CD4-positive, CD25-positive, alpha-beta regulatory T cell (primary cell): ENCODE data around the gene NPC1L1. TPM values are rescaled to one million over a fixed set of nuclear protein-coding genes. Genes with fewer than 3 reads are reported as not detected.
"Not testable (repeated sequence)": the region's sequence is repeated elsewhere in the genome, so short reads cannot be mapped to it uniquely, and the experiment has no call there.

ENCODE experiments used
- ATAC-seq, 2 donors: fragments of 150-1000 bp; cut with Tn5 transposase; one replicate each; pipeline ENCODE4 v1.10.0; 2021; ENCODE audit warnings: low read depth in 2 of 2, moderate number of reproducible peaks in 2 of 2, moderate library complexity in 1 of 2
- DNase-seq, 3 donors: peaks; one replicate each; pipeline versions ENCODE4 v3.0.0 to v3.0.0-alpha.2; 2012 to 2022; ENCODE audit warnings: mixed read lengths in 1 of 3
- H3K27ac ChIP-seq: one replicate; pipeline ENCODE4 v1.7.0; 2013; ENCODE audit warnings: mild to moderate bottlenecking, low read length; ENCODE audit not compliant: insufficient read depth, poor library complexity, severe bottlenecking
- H3K27me3 ChIP-seq: one replicate; pipeline ENCODE4 v1.7.0; 2013; ENCODE audit warnings: low read length; ENCODE audit not compliant: control insufficient read depth, insufficient read depth
- H3K36me3 ChIP-seq: one replicate; pipeline ENCODE4 v1.7.0; 2013; ENCODE audit warnings: mild to moderate bottlenecking, low read length, moderate library complexity; ENCODE audit not compliant: control insufficient read depth, insufficient read depth
- H3K4me1 ChIP-seq: 2 replicates; pipeline ENCODE4 v1.7.0; 2013; ENCODE audit warnings: mild to moderate bottlenecking, low read length; ENCODE audit not compliant: insufficient read depth, control insufficient read depth, poor library complexity, severe bottlenecking
- H3K4me3 ChIP-seq: one replicate; pipeline ENCODE4 v1.7.0; 2013; ENCODE audit warnings: low read depth, mild to moderate bottlenecking, low read length, moderate library complexity
- H3K9me3 ChIP-seq, 2 experiments: 1 replicate in 1 of 2; 2 replicates in 1 of 2; pipeline ENCODE4 v1.7.0; 2013; ENCODE audit warnings: low read length in 2 of 2, mild to moderate bottlenecking in 1 of 2, moderate library complexity in 1 of 2; ENCODE audit not compliant: control insufficient read depth in 2 of 2
- H3K27ac Mint-ChIP-seq, 3 donors: one replicate each; pipeline ENCODE4 v1.8.0; 2020 to 2022; ENCODE audit warnings: mild to moderate bottlenecking in 3 of 3, mixed read lengths in 3 of 3, moderate library complexity in 2 of 3
- H3K27me3 Mint-ChIP-seq: one replicate; pipeline ENCODE4 v1.8.0; 2022; ENCODE audit warnings: mild to moderate bottlenecking, mixed read lengths
- H3K36me3 Mint-ChIP-seq: one replicate; pipeline ENCODE4 v1.8.0; 2020; ENCODE audit warnings: mixed read lengths
- H3K4me1 Mint-ChIP-seq, 4 donors: one replicate each; pipeline ENCODE4 v1.8.0; 2020 to 2022; ENCODE audit warnings: mixed read lengths in 4 of 4, mild to moderate bottlenecking in 1 of 4
- H3K4me3 Mint-ChIP-seq, 4 donors: one replicate each; pipeline ENCODE4 v1.8.0; 2020 to 2022; ENCODE audit warnings: mild to moderate bottlenecking in 4 of 4, mixed read lengths in 4 of 4, moderate library complexity in 3 of 4
- H3K9me3 Mint-ChIP-seq, 7 donors: one replicate each; pipeline ENCODE4 v1.8.0; 2020 to 2022; ENCODE audit warnings: mixed read lengths in 7 of 7, mild to moderate bottlenecking in 3 of 7, moderate library complexity in 2 of 7
- polyA plus RNA-seq, 4 donors: library from polyadenylated mRNA; unstranded; fragments of 300-500 nt; fragmentation: Illumina TruSeq; gene quantifications; one replicate each; pipeline ENCODE4 v1.2.3, GENCODE V29; 2021
- total RNA-seq: library from RNA; stranded (reverse); gene quantifications from one replicate; pipeline ENCODE4 v1.2.3, GENCODE V29; 2022

NPC1L1 gene
- total and polyA plus RNA-seq, 5 donors from 2014 or later: 0.10 to 0.18 TPM; not detected in 3

- not testable (repeated sequence) for H3K27me3 Mint-ChIP-seq, H3K4me1 ChIP-seq, H3K4me3 ChIP-seq, H3K9me3 Mint-ChIP-seq, H3K27me3 ChIP-seq, H3K4me3 Mint-ChIP-seq, H3K27ac Mint-ChIP-seq, ATAC-seq, H3K9me3 ChIP-seq, H3K27ac ChIP-seq, DNase-seq
- H3K36me3 Mint-ChIP-seq: peaks cover 12% of the 10 kb centered on the region
- peaks cover 0 to 14% (median 9%) of the 10 kb centered on the region in 4 donors for H3K4me1 Mint-ChIP-seq
- H3K36me3 ChIP-seq: peaks cover 25% of the 10 kb centered on the region
Observed at GRCh38 chr7:44562622-44562962, 21.5 kb upstream of the NPC1L1 start.

DNA sequence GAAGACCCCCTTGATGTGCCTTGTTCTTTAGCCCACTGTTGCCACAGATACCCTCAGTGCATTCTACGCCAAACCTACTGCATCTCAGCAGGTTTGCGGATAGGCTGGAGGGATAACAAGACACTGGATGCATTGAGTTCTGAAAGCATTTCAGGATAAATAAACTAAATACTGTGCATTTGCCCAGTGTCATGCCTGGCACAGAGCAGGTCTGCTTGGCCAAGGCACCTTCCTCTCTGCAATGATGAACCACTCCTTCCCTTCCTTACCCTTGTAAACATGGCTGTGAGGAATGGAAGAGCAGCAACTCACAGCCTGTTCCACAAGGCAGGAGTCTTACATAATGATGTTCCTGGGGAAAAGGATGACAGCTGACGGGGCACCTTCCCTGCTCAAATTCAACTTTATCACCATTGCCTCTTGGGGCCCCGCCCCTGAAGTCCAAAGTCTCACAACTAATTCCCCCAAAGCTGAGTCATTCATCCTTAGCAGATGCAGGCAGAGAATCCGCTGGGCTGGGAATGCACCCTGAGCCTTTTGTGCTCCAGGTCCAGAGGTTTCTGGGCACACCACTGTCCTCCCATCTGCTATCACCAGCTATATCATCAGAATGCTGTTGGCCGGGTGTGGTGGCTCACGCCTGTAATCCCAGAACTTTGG is 21.0 kb upstream of the NPC1L1 start:
- Histone ChIP-seq H3K4me1 (no peaks in the 10 kb centered on the region), H3K36me3 (peaks cover 20% of the 10 kb centered on the region), H3K9me3 (no peaks in the 10 kb centered on the region), H3K27me3 (no peaks in the 10 kb centered on the region), H3K4me3 (no peak overlapping the region), H3K27ac (no peak overlapping the region)
- Mint-ChIP-seq H3K27ac (no peak overlapping the region), H3K4me3 (no peak overlapping the region), H3K27me3 (peaks cover 4% of the 10 kb centered on the region), H3K4me1 (peaks cover 0 to 9% (median 7%) of the 10 kb centered on the region in 4 donors), H3K9me3 (no peaks in the 10 kb centered on the region), H3K36me3 (peaks cover 7% of the 10 kb centered on the region)
- ATAC-seq (no peak), DNase-seq (no peak)

- H3K9me3 Mint-ChIP-seq: no peaks in the 10 kb centered on the region
- H3K4me1 Mint-ChIP-seq: peaks cover 0 to 7% (median 5%) of the 10 kb centered on the region in 4 donors
- DNase-seq (no peak), ATAC-seq (no peak)
- no peaks in the 10 kb centered on the region for H3K27me3 ChIP-seq
- peaks cover 7% of the 10 kb centered on the region for H3K36me3 Mint-ChIP-seq
- peaks cover 9% of the 10 kb centered on the region for H3K27me3 Mint-ChIP-seq
- H3K4me3 ChIP-seq: no peak overlapping the region
- H3K27ac Mint-ChIP-seq: no peak overlapping the region
- H3K4me3 Mint-ChIP-seq: no peak overlapping the region
- H3K9me3 ChIP-seq: no peaks in the 10 kb centered on the region
- H3K36me3 ChIP-seq: peaks cover 17% of the 10 kb centered on the region
- no peaks in the 10 kb centered on the region for H3K4me1 ChIP-seq
- H3K27ac ChIP-seq: no peak overlapping the region
Observed at GRCh38 chr7:44561481-44561880, 20.4 kb upstream of the NPC1L1 start.

DNA sequence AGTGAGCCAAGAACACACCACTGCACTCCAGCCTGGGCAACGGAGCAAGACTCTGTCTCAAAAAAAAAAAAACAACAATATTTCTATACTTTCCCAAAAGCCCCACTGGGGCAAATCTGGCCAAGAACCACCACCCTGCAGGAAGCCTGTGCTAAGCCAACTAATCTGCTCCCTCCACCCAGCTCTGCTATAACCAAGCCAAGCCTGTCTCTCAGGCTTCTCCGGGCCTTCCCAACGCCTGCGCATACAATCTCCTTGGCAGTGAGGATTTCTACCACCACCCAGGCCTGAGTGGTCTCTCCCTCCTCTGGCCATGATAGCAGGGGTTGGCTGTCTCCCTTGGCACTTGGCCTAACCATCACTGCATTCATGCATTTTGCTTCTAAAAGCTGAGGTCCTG is 18.4 kb upstream of the NPC1L1 start:
- no peak overlapping the region for H3K4me3 ChIP-seq
- H3K36me3 ChIP-seq: peaks cover 6% of the 10 kb centered on the region
- ATAC-seq: no peak
- no peaks in the 10 kb centered on the region for H3K9me3 ChIP-seq
- H3K4me1 ChIP-seq: no peaks in the 10 kb centered on the region
- H3K36me3 Mint-ChIP-seq: no peaks in the 10 kb centered on the region
- no peak overlapping the region for H3K27ac ChIP-seq
- no peak overlapping the region for H3K4me3 Mint-ChIP-seq
- DNase-seq: no peak
- H3K27me3 Mint-ChIP-seq: peaks cover 14% of the 10 kb centered on the region
- no peaks in the 10 kb centered on the region for H3K4me1 Mint-ChIP-seq
- H3K27ac Mint-ChIP-seq: peak overlapping the region in 1 of 3 donors; percentile 89
- no peaks in the 10 kb centered on the region for H3K9me3 Mint-ChIP-seq
- H3K27me3 ChIP-seq: no peaks in the 10 kb centered on the region

GRCh38 chr7:44557485-44557884 is 16.4 kb upstream of the NPC1L1 start:
- H3K4me1 ChIP-seq: no peaks in the 10 kb centered on the region
- DNase-seq (no peak), ATAC-seq (no peak)
- H3K36me3 Mint-ChIP-seq: no peaks in the 10 kb centered on the region
- H3K4me3 Mint-ChIP-seq: no peak overlapping the region
- no peaks in the 10 kb centered on the region for H3K4me1 Mint-ChIP-seq
- peaks cover 16% of the 10 kb centered on the region for H3K27me3 Mint-ChIP-seq
- no peaks in the 10 kb centered on the region for H3K9me3 ChIP-seq
- no peaks in the 10 kb centered on the region for H3K36me3 ChIP-seq
- no peaks in the 10 kb centered on the region for H3K9me3 Mint-ChIP-seq
- no peak overlapping the region for H3K27ac ChIP-seq
- H3K27me3 ChIP-seq: no peaks in the 10 kb centered on the region
- no peak overlapping the region for H3K4me3 ChIP-seq
- H3K27ac Mint-ChIP-seq: no peak overlapping the region

- H3K36me3 ChIP-seq: no peaks in the 10 kb centered on the region
Observed at GRCh38 chr7:44555350-44555749, 14.2 kb upstream of the NPC1L1 start.

GRCh38 chr7:44552473-44553005 is 11.4 kb upstream of the NPC1L1 start:
- H3K4me1 ChIP-seq, H3K9me3 Mint-ChIP-seq, H3K27me3 ChIP-seq, H3K27ac Mint-ChIP-seq, H3K36me3 Mint-ChIP-seq, DNase-seq, ATAC-seq, H3K27ac ChIP-seq, H3K4me1 Mint-ChIP-seq, H3K36me3 ChIP-seq, H3K4me3 Mint-ChIP-seq, H3K9me3 ChIP-seq, H3K4me3 ChIP-seq: not testable (repeated sequence)
- peaks cover 37% of the 10 kb centered on the region for H3K27me3 Mint-ChIP-seq

More at GRCh38 chr7:44555350-44555749, 14.2 kb upstream of the NPC1L1 start:
- no peak overlapping the region for H3K27ac ChIP-seq
- no peak overlapping the region for H3K4me3 ChIP-seq
- Mint-ChIP-seq H3K4me3 (no peak overlapping the region), H3K4me1 (no peaks in the 10 kb centered on the region), H3K27me3 (peaks cover 17% of the 10 kb centered on the region), H3K9me3 (no peaks in the 10 kb centered on the region), H3K27ac (peak overlapping the region in 1 of 3 donors; percentile 47), H3K36me3 (no peaks in the 10 kb centered on the region)
- no peaks in the 10 kb centered on the region for H3K4me1 ChIP-seq
- H3K9me3 ChIP-seq: no peaks in the 10 kb centered on the region
- DNase-seq (no peak), ATAC-seq (no peak)
- H3K27me3 ChIP-seq: no peaks in the 10 kb centered on the region

DNA sequence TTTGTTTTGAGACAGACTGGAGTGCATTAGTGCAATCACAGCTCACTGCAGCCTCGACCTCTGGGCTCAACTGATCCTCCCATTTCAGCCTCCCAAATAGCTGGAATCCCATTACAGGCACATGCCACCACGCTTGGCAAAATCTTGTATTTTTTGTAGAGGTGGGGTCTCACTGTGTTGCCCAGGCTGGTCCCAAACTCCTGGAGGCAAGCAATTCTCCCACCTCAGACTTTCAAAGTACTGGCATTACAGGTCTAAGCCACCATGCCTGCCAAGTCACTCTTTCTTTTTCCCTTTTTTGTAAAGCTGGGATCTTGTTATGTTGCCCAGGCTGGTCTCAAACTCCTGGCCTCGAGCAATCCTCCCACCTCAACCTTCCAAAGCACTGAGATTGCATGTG is 8.3 kb upstream of the NPC1L1 start:
- no peak overlapping the region for H3K27ac Mint-ChIP-seq
- no peaks in the 10 kb centered on the region for H3K9me3 Mint-ChIP-seq
- H3K4me3 Mint-ChIP-seq: no peak overlapping the region
- Histone ChIP-seq H3K4me1 (no peaks in the 10 kb centered on the region), H3K27ac (no peak overlapping the region), H3K9me3 (no peaks in the 10 kb centered on the region), H3K4me3 (no peak overlapping the region), H3K27me3 (no peaks in the 10 kb centered on the region), H3K36me3 (no peaks in the 10 kb centered on the region)
- H3K4me1 Mint-ChIP-seq: peaks cover 0 to 6% (median 3%) of the 10 kb centered on the region in 4 donors
- H3K27me3 Mint-ChIP-seq: peaks cover 28% of the 10 kb centered on the region
- DNase-seq: no peak
- ATAC-seq: no peak
- no peaks in the 10 kb centered on the region for H3K36me3 Mint-ChIP-seq
